Measurements from ENCODE around the gene EZR.

EZR gene

GRCh38 chr6:158767709-158768108 is 51.5 kb downstream of the EZR start:
- H3K4me3 ChIP-seq (ENCODE audit: low read length) = no peak overlapping the region
- H3K4me1 ChIP-seq (ENCODE audit: control insufficient read depth, insufficient read depth, low read length) = no peaks in the 10 kb centered on the region
- DNase-seq (ENCODE audit: low read depth, low spot score) = no peak
- peaks cover 70% of the 10 kb centered on the region for H3K36me3 ChIP-seq (ENCODE audit: control insufficient read depth, insufficient read depth, low read length)
- no peak overlapping the region for H3K27ac ChIP-seq (ENCODE audit: low read length)
- WGBS (ENCODE audit: insufficient coverage, insufficient read length) = no CpG with 5 or more reads among the region's 6 CpGs
- H3K9me3 ChIP-seq (ENCODE audit: control insufficient read depth, insufficient read depth, low read length) = no peaks in the 10 kb centered on the region
- H3K27me3 ChIP-seq (ENCODE audit: control insufficient read depth, insufficient read depth, low read length) = no peaks in the 10 kb centered on the region

- Histone ChIP-seq H3K4me1 (ENCODE audit: control insufficient read depth, insufficient read depth, low read length) (no peaks in the 10 kb centered on the region), H3K27ac (ENCODE audit: low read length) (no peak overlapping the region), H3K36me3 (ENCODE audit: control insufficient read depth, insufficient read depth, low read length) (peaks cover 63% of the 10 kb centered on the region), H3K27me3 (ENCODE audit: control insufficient read depth, insufficient read depth, low read length) (no peaks in the 10 kb centered on the region), H3K9me3 (ENCODE audit: control insufficient read depth, insufficient read depth, low read length) (no peaks in the 10 kb centered on the region), H3K4me3 (ENCODE audit: low read length) (no peak overlapping the region)
- no CpG with 5 or more reads among the region's 38 CpGs for WGBS (ENCODE audit: insufficient coverage, insufficient read length)
- DNase-seq (ENCODE audit: low read depth, low spot score) = no peak
Measured at GRCh38 chr6:158766621-158767455, 52.3 kb downstream of the EZR start.

- H3K4me3 ChIP-seq (ENCODE audit: low read length) = no peak overlapping the region
- peaks cover 50% of the 10 kb centered on the region for H3K36me3 ChIP-seq (ENCODE audit: control insufficient read depth, insufficient read depth, low read length)
- H3K27ac ChIP-seq (ENCODE audit: low read length) = no peak overlapping the region
- H3K9me3 ChIP-seq (ENCODE audit: control insufficient read depth, insufficient read depth, low read length) = no peaks in the 10 kb centered on the region
- no peaks in the 10 kb centered on the region for H3K4me1 ChIP-seq (ENCODE audit: control insufficient read depth, insufficient read depth, low read length)
- no CpG with 5 or more reads among the region's 13 CpGs for WGBS (ENCODE audit: insufficient coverage, insufficient read length)
- no peaks in the 10 kb centered on the region for H3K27me3 ChIP-seq (ENCODE audit: control insufficient read depth, insufficient read depth, low read length)
- no peak for DNase-seq (ENCODE audit: low read depth, low spot score)
Measured at GRCh38 chr6:158765499-158766068, 53.6 kb downstream of the EZR start.

- DNase-seq (ENCODE audit: low read depth, low spot score) = no peak
- WGBS (ENCODE audit: insufficient coverage, insufficient read length) = no CpG with 5 or more reads among the region's 9 CpGs
- no peaks in the 10 kb centered on the region; the same call in 1 of the 2 replicates for H3K4me1 ChIP-seq (ENCODE audit: control insufficient read depth, insufficient read depth, low read length)
- H3K27ac ChIP-seq (ENCODE audit: low read length) = no peak overlapping the region
- H3K4me3 ChIP-seq (ENCODE audit: low read length) = no peak overlapping the region
- H3K27me3 ChIP-seq (ENCODE audit: control insufficient read depth, insufficient read depth, low read length) = no peaks in the 10 kb centered on the region
- peaks cover 44% of the 10 kb centered on the region for H3K36me3 ChIP-seq (ENCODE audit: control insufficient read depth, insufficient read depth, low read length)
- H3K9me3 ChIP-seq (ENCODE audit: control insufficient read depth, insufficient read depth, low read length) = no peaks in the 10 kb centered on the region
Measured at GRCh38 chr6:158764926-158765325, 54.2 kb downstream of the EZR start.

- Histone ChIP-seq H3K36me3 (ENCODE audit: control insufficient read depth, insufficient read depth, low read length) (peaks cover 38% of the 10 kb centered on the region), H3K4me3 (ENCODE audit: low read length) (no peak overlapping the region), H3K9me3 (ENCODE audit: control insufficient read depth, insufficient read depth, low read length) (no peaks in the 10 kb centered on the region), H3K27me3 (ENCODE audit: control insufficient read depth, insufficient read depth, low read length) (no peaks in the 10 kb centered on the region), H3K27ac (ENCODE audit: low read length) (no peak overlapping the region), H3K4me1 (ENCODE audit: control insufficient read depth, insufficient read depth, low read length) (no peaks in the 10 kb centered on the region; the same call in 1 of the 2 replicates)
- WGBS (ENCODE audit: insufficient coverage, insufficient read length) = no CpG with 5 or more reads among the region's 14 CpGs
- DNase-seq (ENCODE audit: low read depth, low spot score) = no peak
Measured at GRCh38 chr6:158764183-158764849, 54.9 kb downstream of the EZR start.

- WGBS (ENCODE audit: insufficient coverage, insufficient read length) = no CpG with 5 or more reads among the region's 11 CpGs
- H3K27ac ChIP-seq (ENCODE audit: low read length) = no peak overlapping the region
- no peaks in the 10 kb centered on the region for H3K27me3 ChIP-seq (ENCODE audit: control insufficient read depth, insufficient read depth, low read length)
- DNase-seq (ENCODE audit: low read depth, low spot score) = no peak
- no peaks in the 10 kb centered on the region for H3K9me3 ChIP-seq (ENCODE audit: control insufficient read depth, insufficient read depth, low read length)
- peaks cover 31% of the 10 kb centered on the region for H3K36me3 ChIP-seq (ENCODE audit: control insufficient read depth, insufficient read depth, low read length)
- H3K4me3 ChIP-seq (ENCODE audit: low read length) = no peak overlapping the region
- H3K4me1 ChIP-seq (ENCODE audit: control insufficient read depth, insufficient read depth, low read length) = peaks cover 4% of the 10 kb centered on the region
Measured at GRCh38 chr6:158763434-158764182, 55.6 kb downstream of the EZR start.

GRCh38 chr6:158762787-158763433 is 56.3 kb downstream of the EZR start:
- Histone ChIP-seq H3K4me3 (ENCODE audit: low read length) (no peak overlapping the region), H3K36me3 (ENCODE audit: control insufficient read depth, insufficient read depth, low read length) (peaks cover 24% of the 10 kb centered on the region), H3K4me1 (ENCODE audit: control insufficient read depth, insufficient read depth, low read length) (peaks cover 6% of the 10 kb centered on the region), H3K27ac (ENCODE audit: low read length) (no peak overlapping the region), H3K27me3 (ENCODE audit: control insufficient read depth, insufficient read depth, low read length) (no peaks in the 10 kb centered on the region), H3K9me3 (ENCODE audit: control insufficient read depth, insufficient read depth, low read length) (no peaks in the 10 kb centered on the region)
- no CpG with 5 or more reads among the region's 12 CpGs for WGBS (ENCODE audit: insufficient coverage, insufficient read length)
- no peak for DNase-seq (ENCODE audit: low read depth, low spot score)

GRCh38 chr6:158761746-158762145 is 57.4 kb downstream of the EZR start:
- WGBS (ENCODE audit: insufficient coverage, insufficient read length) = no CpG with 5 or more reads among the region's 10 CpGs

GRCh38 chr6:158760618-158761250 is 58.4 kb downstream of the EZR start:
- no CpG with 5 or more reads among the region's 17 CpGs for WGBS (ENCODE audit: insufficient coverage, insufficient read length)
- Histone ChIP-seq H3K4me3 (ENCODE audit: low read length) (no peak overlapping the region), H3K9me3 (ENCODE audit: control insufficient read depth, insufficient read depth, low read length) (no peaks in the 10 kb centered on the region), H3K4me1 (ENCODE audit: control insufficient read depth, insufficient read depth, low read length) (peaks cover 11% of the 10 kb centered on the region), H3K36me3 (ENCODE audit: control insufficient read depth, insufficient read depth, low read length) (peaks cover 4% of the 10 kb centered on the region; the same call in 1 of the 2 replicates), H3K27ac (ENCODE audit: low read length) (no peak overlapping the region), H3K27me3 (ENCODE audit: control insufficient read depth, insufficient read depth, low read length) (no peaks in the 10 kb centered on the region)
- DNase-seq (ENCODE audit: low read depth, low spot score) = no peak

More at GRCh38 chr6:158761746-158762145, 57.4 kb downstream of the EZR start:
- no peak for DNase-seq (ENCODE audit: low read depth, low spot score)
- no peaks in the 10 kb centered on the region for H3K9me3 ChIP-seq (ENCODE audit: control insufficient read depth, insufficient read depth, low read length)
- no peak overlapping the region for H3K4me3 ChIP-seq (ENCODE audit: low read length)
- no peaks in the 10 kb centered on the region for H3K27me3 ChIP-seq (ENCODE audit: control insufficient read depth, insufficient read depth, low read length)
- H3K27ac ChIP-seq (ENCODE audit: low read length) = no peak overlapping the region
- H3K36me3 ChIP-seq (ENCODE audit: control insufficient read depth, insufficient read depth, low read length) = peaks cover 12% of the 10 kb centered on the region
- H3K4me1 ChIP-seq (ENCODE audit: control insufficient read depth, insufficient read depth, low read length) = peaks cover 11% of the 10 kb centered on the region
